Memory B cell (primary cell): ENCODE results near the gene RPGRIP1.
"Not testable (repeated sequence)": the region's sequence is repeated elsewhere in the genome, so short reads cannot be mapped to it uniquely, and the experiment has no call there.

Experiments
- ATAC-seq: fragments of 150-1000 bp; cut with Tn5 transposase; 2 replicates; pipeline ENCODE4 v1.10.0; 2021; ENCODE audit warnings: low read depth, mild to moderate bottlenecking, moderate library complexity
- DNase-seq, 2 donors: peaks; one replicate each; pipeline ENCODE4 v3.0.0; 2022; ENCODE audit warnings: low spot score in 2 of 2
- H3K27ac Mint-ChIP-seq: one replicate; pipeline ENCODE4 v1.8.0; 2022; ENCODE audit warnings: mild to moderate bottlenecking, moderate library complexity, mixed read lengths
- H3K27me3 Mint-ChIP-seq: one replicate; pipeline ENCODE4 v1.8.0; 2022; ENCODE audit warnings: mixed read lengths
- H3K36me3 Mint-ChIP-seq: one replicate; pipeline ENCODE4 v1.8.0; 2022; ENCODE audit warnings: mild to moderate bottlenecking, mixed read lengths
- H3K4me1 Mint-ChIP-seq: one replicate; pipeline ENCODE4 v1.8.0; 2022; ENCODE audit warnings: mixed read lengths
- H3K4me3 Mint-ChIP-seq: one replicate; pipeline ENCODE4 v1.8.0; 2022; ENCODE audit warnings: mild to moderate bottlenecking, moderate library complexity, mixed read lengths
- H3K9me3 Mint-ChIP-seq: one replicate; pipeline ENCODE4 v1.8.0; 2022; ENCODE audit warnings: mixed read lengths

Gene RPGRIP1

GRCh38 chr14:21252149-21252548 lies 27.7 kb upstream of the RPGRIP1 start:
- peaks cover 33% of the 10 kb centered on the region for H3K36me3 Mint-ChIP-seq
- no peaks in the 10 kb centered on the region for H3K9me3 Mint-ChIP-seq

GRCh38 chr14:21255385-21256101 lies 24.3 kb upstream of the RPGRIP1 start:
- peak overlapping the region; percentile 88 for H3K27ac Mint-ChIP-seq
- peak overlapping the region; percentile 66 for H3K4me3 Mint-ChIP-seq
- no peaks in the 10 kb centered on the region for H3K9me3 Mint-ChIP-seq
- peaks cover 36% of the 10 kb centered on the region for H3K36me3 Mint-ChIP-seq
- H3K4me1 Mint-ChIP-seq, result peaks cover 35% of the 10 kb centered on the region
- ATAC-seq, result no peak
- no peaks in the 10 kb centered on the region for H3K27me3 Mint-ChIP-seq
- no peak for DNase-seq

More at GRCh38 chr14:21252149-21252548, 27.7 kb upstream of the RPGRIP1 start:
- peak overlapping the region; percentile 41 for H3K27ac Mint-ChIP-seq
- ATAC-seq (no peak), DNase-seq (no peak)
- peaks cover 24% of the 10 kb centered on the region for H3K4me1 Mint-ChIP-seq
- H3K27me3 Mint-ChIP-seq, result no peaks in the 10 kb centered on the region
- H3K4me3 Mint-ChIP-seq, result no peak overlapping the region

GRCh38 chr14:21256102-21256447 lies 23.8 kb upstream of the RPGRIP1 start:
- peaks cover 31% of the 10 kb centered on the region for H3K36me3 Mint-ChIP-seq
- H3K4me3 Mint-ChIP-seq, result peak overlapping the region; percentile 66
- not testable (repeated sequence) for ATAC-seq

GRCh38 chr14:21256539-21257393 lies 23.1 kb upstream of the RPGRIP1 start:
- ATAC-seq (no peak), DNase-seq (no peak)
- Mint-ChIP-seq H3K27ac (peak overlapping the region; percentile 84), H3K4me1 (peaks cover 40% of the 10 kb centered on the region), H3K27me3 (no peaks in the 10 kb centered on the region), H3K36me3 (peaks cover 29% of the 10 kb centered on the region), H3K4me3 (peak overlapping the region; percentile 53), H3K9me3 (no peaks in the 10 kb centered on the region)

More at GRCh38 chr14:21256102-21256447, 23.8 kb upstream of the RPGRIP1 start:
- H3K27me3 Mint-ChIP-seq, DNase-seq, H3K9me3 Mint-ChIP-seq: not testable (repeated sequence)
- H3K27ac Mint-ChIP-seq, result peak overlapping the region; percentile 88
- peaks cover 35% of the 10 kb centered on the region for H3K4me1 Mint-ChIP-seq

DNA sequence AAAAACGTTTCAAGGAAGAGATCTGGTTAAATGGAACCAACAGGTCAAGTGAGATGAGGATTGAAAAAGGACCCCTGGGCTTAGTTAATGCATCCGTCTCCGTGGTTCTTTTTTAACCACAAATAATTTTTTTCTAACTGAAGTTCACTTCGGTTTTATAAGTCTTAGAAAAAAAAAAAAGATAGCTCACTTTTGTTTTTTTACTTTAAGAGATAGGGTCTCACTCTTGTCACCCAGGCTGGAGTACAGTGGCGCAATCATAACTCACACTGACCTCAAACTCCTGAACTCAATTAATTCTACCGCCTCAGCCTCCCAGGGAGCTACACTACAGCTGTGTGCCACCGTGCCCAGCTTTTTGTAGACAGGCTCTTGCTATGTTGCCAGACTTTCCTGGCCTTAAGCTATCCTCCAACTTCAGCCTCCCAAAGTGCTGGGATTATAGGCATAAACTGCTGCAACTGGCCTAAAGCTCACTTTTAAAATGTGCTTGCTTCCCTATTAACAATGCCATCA lies 22.4 kb upstream of the RPGRIP1 start:
- Mint-ChIP-seq H3K36me3 (peaks cover 28% of the 10 kb centered on the region), H3K27ac (peak overlapping the region; percentile 84), H3K9me3 (no peaks in the 10 kb centered on the region), H3K27me3 (no peaks in the 10 kb centered on the region), H3K4me3 (peak overlapping the region; percentile 53), H3K4me1 (peaks cover 39% of the 10 kb centered on the region)
- ATAC-seq, result no peak
- DNase-seq, result no peak

DNA sequence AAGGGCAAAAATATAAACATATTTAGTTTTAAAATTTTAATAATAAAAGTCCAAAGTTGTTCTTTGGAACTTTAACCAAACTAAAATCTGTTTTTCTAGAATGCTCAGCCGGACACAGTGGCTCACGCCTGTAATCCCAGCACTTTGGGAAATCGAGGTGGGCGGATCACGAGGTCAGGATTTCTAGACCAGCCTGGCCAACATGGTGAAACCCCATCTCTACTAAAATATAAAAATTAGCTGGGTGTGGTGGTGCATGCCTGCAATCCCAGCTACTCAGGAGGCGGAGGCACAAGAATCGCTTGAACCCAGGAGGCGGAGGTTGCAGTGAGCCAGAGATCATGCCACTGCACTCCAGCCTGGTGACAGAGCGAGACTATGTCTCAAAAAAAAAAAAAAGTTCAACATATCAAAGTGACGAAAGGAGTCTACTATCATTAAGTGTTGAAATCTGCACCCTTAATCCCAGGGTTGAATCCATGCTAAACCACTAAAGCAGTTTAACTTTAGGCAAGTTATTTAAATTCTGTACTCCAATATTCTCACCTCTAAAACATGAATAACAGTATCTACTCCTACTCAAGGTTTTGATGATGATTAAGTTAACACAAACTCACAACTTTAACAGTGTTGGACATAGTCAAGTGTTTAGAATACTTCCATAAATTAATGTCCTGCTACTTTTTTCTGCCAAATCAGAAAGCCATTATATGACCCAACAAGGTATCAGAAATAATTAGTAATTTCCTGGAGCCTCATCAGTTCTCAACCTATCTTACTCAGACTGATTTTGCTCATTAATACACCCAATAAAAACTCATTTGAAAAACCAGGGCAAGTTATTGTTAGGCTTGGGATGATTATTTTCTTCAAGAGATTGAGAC lies 21.6 kb upstream of the RPGRIP1 start:
- H3K36me3 Mint-ChIP-seq, result peaks cover 34% of the 10 kb centered on the region
- no peaks in the 10 kb centered on the region for H3K27me3 Mint-ChIP-seq
- peaks cover 45% of the 10 kb centered on the region for H3K4me1 Mint-ChIP-seq
- H3K27ac Mint-ChIP-seq, result peak overlapping the region; percentile 84
- DNase-seq (no peak), ATAC-seq (no peak)
- peak overlapping the region; percentile 4 for H3K4me3 Mint-ChIP-seq
- no peaks in the 10 kb centered on the region for H3K9me3 Mint-ChIP-seq

GRCh38 chr14:21258889-21259787 lies 20.7 kb upstream of the RPGRIP1 start:
- peaks cover 39% of the 10 kb centered on the region for H3K36me3 Mint-ChIP-seq
- peak overlapping the region; percentile 4 for H3K4me3 Mint-ChIP-seq
- peak overlapping the region; percentile 84 for H3K27ac Mint-ChIP-seq
- no peak for DNase-seq
- peaks cover 53% of the 10 kb centered on the region for H3K4me1 Mint-ChIP-seq
- H3K9me3 Mint-ChIP-seq, result no peaks in the 10 kb centered on the region
- H3K27me3 Mint-ChIP-seq, result no peaks in the 10 kb centered on the region
- no peak for ATAC-seq

- ATAC-seq, result no peak
- peak overlapping the region; percentile 83 for H3K27ac Mint-ChIP-seq
- no peaks in the 10 kb centered on the region for H3K9me3 Mint-ChIP-seq
- no peak for DNase-seq
- H3K4me1 Mint-ChIP-seq, result peaks cover 53% of the 10 kb centered on the region
- H3K4me3 Mint-ChIP-seq, result no peak overlapping the region
- no peaks in the 10 kb centered on the region for H3K27me3 Mint-ChIP-seq
- peaks cover 37% of the 10 kb centered on the region for H3K36me3 Mint-ChIP-seq
Measured at GRCh38 chr14:21261824-21262223, 18.1 kb upstream of the RPGRIP1 start.

- H3K9me3 Mint-ChIP-seq, result no peaks in the 10 kb centered on the region
- no peak for ATAC-seq
- DNase-seq, result no peak
- H3K27ac Mint-ChIP-seq, result peak overlapping the region; percentile 83
- H3K27me3 Mint-ChIP-seq, result no peaks in the 10 kb centered on the region
- peaks cover 48% of the 10 kb centered on the region for H3K4me1 Mint-ChIP-seq
- peak overlapping the region; percentile 72 for H3K4me3 Mint-ChIP-seq
- H3K36me3 Mint-ChIP-seq, result peaks cover 35% of the 10 kb centered on the region
Measured at GRCh38 chr14:21262410-21262809, 17.5 kb upstream of the RPGRIP1 start.

- peak overlapping the region; percentile 59 for H3K4me3 Mint-ChIP-seq
- peak overlapping the region; percentile 83 for H3K27ac Mint-ChIP-seq
- peaks cover 47% of the 10 kb centered on the region for H3K4me1 Mint-ChIP-seq
- no peaks in the 10 kb centered on the region for H3K27me3 Mint-ChIP-seq
- ATAC-seq (no peak), DNase-seq (no peak)
- no peaks in the 10 kb centered on the region for H3K9me3 Mint-ChIP-seq
- H3K36me3 Mint-ChIP-seq, result peaks cover 32% of the 10 kb centered on the region
Measured at GRCh38 chr14:21263284-21264024, 16.4 kb upstream of the RPGRIP1 start.

GRCh38 chr14:21264025-21264801 lies 15.7 kb upstream of the RPGRIP1 start:
- no peaks in the 10 kb centered on the region for H3K27me3 Mint-ChIP-seq
- peaks cover 40% of the 10 kb centered on the region for H3K4me1 Mint-ChIP-seq
- H3K9me3 Mint-ChIP-seq, result no peaks in the 10 kb centered on the region
- peaks cover 28% of the 10 kb centered on the region for H3K36me3 Mint-ChIP-seq
- H3K27ac Mint-ChIP-seq, result peak overlapping the region; percentile 83
- ATAC-seq, result peak; percentile 28
- no peak for DNase-seq
- H3K4me3 Mint-ChIP-seq, result peak overlapping the region; percentile 9

DNA sequence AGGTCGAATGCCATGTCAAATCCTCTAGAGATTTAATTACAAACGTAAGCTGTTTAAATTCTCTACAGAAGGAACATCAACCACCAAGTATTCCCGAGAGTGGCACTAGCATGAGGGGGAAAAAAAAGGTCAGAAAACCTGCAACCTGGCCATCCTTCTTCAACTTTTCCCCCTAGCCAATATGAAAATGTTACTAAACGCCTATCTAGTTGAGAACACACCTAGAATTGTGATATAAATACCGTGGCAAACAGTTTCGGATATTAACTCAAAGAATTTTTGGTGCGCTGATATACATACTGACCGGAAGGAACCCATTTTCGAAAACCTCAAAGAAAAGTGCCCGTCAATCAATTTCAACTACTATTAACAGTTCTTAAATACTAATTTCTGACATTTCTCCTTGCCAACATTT lies 12.4 kb upstream of the RPGRIP1 start:
- Mint-ChIP-seq H3K4me3 (peak overlapping the region; percentile 98), H3K9me3 (no peaks in the 10 kb centered on the region), H3K4me1 (peaks cover 29% of the 10 kb centered on the region), H3K27ac (peak overlapping the region; percentile 97), H3K36me3 (peaks cover 21% of the 10 kb centered on the region), H3K27me3 (no peaks in the 10 kb centered on the region)
- no peak for DNase-seq
- no peak for ATAC-seq
